ENCODE data around the gene FHAD1.
A peak's percentile ranks its signal among the peaks of the same experiment; 100 is the strongest.

Gene FHAD1

GRCh38 chr1:15400627-15401026 is 153.6 kb downstream of the FHAD1 start:
- peak; percentile 33 for DNase-seq (ENCODE audit: low spot score)

- DNase-seq (ENCODE audit: low spot score) = no peak
These were observed 154.5 kb downstream of the FHAD1 start for GRCh38 chr1:15401391-15402055.

- no peak for DNase-seq (ENCODE audit: low spot score)
These were observed 155.9 kb downstream of the FHAD1 start for GRCh38 chr1:15402809-15403450.

GRCh38 chr1:15403962-15404580 is 157.0 kb downstream of the FHAD1 start:
- no peak for DNase-seq (ENCODE audit: low spot score)

GRCh38 chr1:15405106-15405850 is 158.3 kb downstream of the FHAD1 start:
- DNase-seq (ENCODE audit: low spot score) = no peak

GRCh38 chr1:15406614-15407559 is 159.9 kb downstream of the FHAD1 start:
- no peak for DNase-seq (ENCODE audit: low spot score)

GRCh38 chr1:15407580-15407979 is 160.6 kb downstream of the FHAD1 start:
- DNase-seq (ENCODE audit: low spot score) = no peak

- DNase-seq (ENCODE audit: low spot score) = no peak
These were observed 161.9 kb downstream of the FHAD1 start for GRCh38 chr1:15408890-15409387.

- DNase-seq (ENCODE audit: low spot score) = peak; percentile 97
These were observed 162.6 kb downstream of the FHAD1 start, which contains the start of gene EFHD2 for GRCh38 chr1:15409388-15410222. TSS of gene EFHD2 (plus strand) at chr1:15409888. CDS start at chr1:15409972, 84 bp downstream.

GRCh38 chr1:15410223-15410883 is 163.3 kb downstream of the FHAD1 start:
- no peak for DNase-seq (ENCODE audit: low spot score)

GRCh38 chr1:15410884-15411245 is 163.8 kb downstream of the FHAD1 start:
- DNase-seq (ENCODE audit: low spot score) = no peak

- DNase-seq (ENCODE audit: low spot score) = no peak
These were observed 164.6 kb downstream of the FHAD1 start for GRCh38 chr1:15411593-15412137.

- DNase-seq (ENCODE audit: low spot score) = no peak
These were observed 165.3 kb downstream of the FHAD1 start for GRCh38 chr1:15412175-15412800.

GRCh38 chr1:15412843-15413242 is 165.8 kb downstream of the FHAD1 start:
- no peak for DNase-seq (ENCODE audit: low spot score)

GRCh38 chr1:15413563-15414444 is 166.8 kb downstream of the FHAD1 start:
- no peak for DNase-seq (ENCODE audit: low spot score)

GRCh38 chr1:15414445-15414983 is 167.5 kb downstream of the FHAD1 start:
- no peak for DNase-seq (ENCODE audit: low spot score)

GRCh38 chr1:15417059-15417934 is 170.3 kb downstream of the FHAD1 start:
- no peak for DNase-seq (ENCODE audit: low spot score)
